DND-41 (cell line): ENCODE results near the gene LCORL.

ENCODE experiments used
- ATAC-seq: fragments of 200-7000 bp; cut with Tn5 transposase; 3 replicates; pipeline ENCODE4 v1.9.1; 2021; ENCODE audit warnings: low read depth; ENCODE audit not compliant: insufficient read depth
- DNase-seq: peaks from one replicate; pipeline ENCODE4 v3.0.0-alpha.2; 2020
- H2AFZ ChIP-seq: 2 replicates; pipeline ENCODE4 v1.6.0; 2012; ENCODE audit warnings: low read depth, low read length
- H3K27ac ChIP-seq: 2 replicates; pipeline ENCODE4 v1.5.1; 2012; ENCODE audit warnings: low read length, inconsistent platforms
- H3K27me3 ChIP-seq: fragments of 200-600 bp; sonication (generic); 2 replicates; pipeline ENCODE4 v1.6.0; 2012; ENCODE audit warnings: low read length, mild to moderate bottlenecking, inconsistent platforms; ENCODE audit not compliant: insufficient read depth, poor library complexity
- H3K36me3 ChIP-seq: 2 replicates; pipeline ENCODE4 v1.5.1; 2012; ENCODE audit warnings: low read length, inconsistent platforms; ENCODE audit not compliant: insufficient read depth
- H3K4me1 ChIP-seq: 2 replicates; pipeline ENCODE4 v1.5.1; 2012; ENCODE audit warnings: mild to moderate bottlenecking, low read length; ENCODE audit not compliant: insufficient read depth
- H3K4me2 ChIP-seq: 2 replicates; pipeline ENCODE4 v1.6.0; 2012; ENCODE audit warnings: mild to moderate bottlenecking, moderate library complexity, low read length, inconsistent platforms; ENCODE audit not compliant: insufficient read depth
- H3K4me3 ChIP-seq, 2 experiments: fragments of 200-600 bp in 1 of 2; shearing (Covaris generic) in 1 of 2; 2 replicates each; pipeline ENCODE4 v1.5.1; 2012 to 2016; ENCODE audit warnings: inconsistent platforms in 2 of 2, low read length in 2 of 2, mild to moderate bottlenecking in 2 of 2, low read depth in 1 of 2, moderate library complexity in 1 of 2
- H3K79me2 ChIP-seq: 2 replicates; pipeline ENCODE4 v1.6.0; 2012; ENCODE audit warnings: low read length, inconsistent platforms; ENCODE audit not compliant: insufficient read depth
- H3K9ac ChIP-seq: 2 replicates; pipeline ENCODE4 v1.6.0; 2012; ENCODE audit warnings: low read depth, mild to moderate bottlenecking, inconsistent platforms, low read length, moderate library complexity
- H3K9me3 ChIP-seq: 2 replicates; pipeline ENCODE4 v1.5.1; 2012; ENCODE audit warnings: low read length, moderate library complexity, mild to moderate bottlenecking, inconsistent platforms; ENCODE audit not compliant: insufficient read depth, severe bottlenecking
- H4K20me1 ChIP-seq: 2 replicates; pipeline ENCODE4 v1.6.0; 2012; ENCODE audit warnings: low read length; ENCODE audit not compliant: insufficient read depth
- CTCF ChIP-seq: IDR thresholded peaks from 2 replicates; pipeline ENCODE4 v1.5.1; 2012; ENCODE audit warnings: borderline replicate concordance, low read length, moderate library complexity, mild to moderate bottlenecking; ENCODE audit not compliant: poor library complexity, severe bottlenecking; ENCODE audit errors: extremely low read depth
- EZH2 ChIP-seq: IDR thresholded peaks from 3 replicates; pipeline ENCODE4 v1.6.1; 2012; ENCODE audit warnings: borderline replicate concordance, low read depth, mild to moderate bottlenecking, moderate library complexity, low read length, inconsistent platforms; ENCODE audit not compliant: severe bottlenecking

Gene LCORL

GRCh38 chr4:18063079-18063478, 41.5 kb upstream of the LCORL start:
- H3K36me3 ChIP-seq, result no peaks in the 10 kb centered on the region
- H2AFZ ChIP-seq, result no peak overlapping the region
- no peaks in the 10 kb centered on the region for H3K79me2 ChIP-seq
- ATAC-seq (no peak), DNase-seq (no peak)
- no peaks in the 10 kb centered on the region for H4K20me1 ChIP-seq
- no peak overlapping the region for H3K4me2 ChIP-seq
- no peaks in the 10 kb centered on the region for H3K9me3 ChIP-seq
- H3K27ac ChIP-seq, result no peak overlapping the region
- H3K9ac ChIP-seq, result no peak overlapping the region
- H3K4me3 ChIP-seq, result no peak overlapping the region
- peaks cover 4% of the 10 kb centered on the region for H3K27me3 ChIP-seq
- TF ChIP-seq CTCF (no peak), EZH2 (no peak)
- H3K4me1 ChIP-seq, result no peaks in the 10 kb centered on the region

- Histone ChIP-seq H3K4me1 (peaks cover 11% of the 10 kb centered on the region; the same call in 1 of the 2 replicates), H3K9me3 (no peaks in the 10 kb centered on the region), H3K4me3 (no peak overlapping the region), H3K27me3 (peaks cover 26% of the 10 kb centered on the region), H3K4me2 (no peak overlapping the region), H3K9ac (no peak overlapping the region), H3K27ac (no peak overlapping the region), H3K36me3 (no peaks in the 10 kb centered on the region), H2AFZ (no peak overlapping the region), H3K79me2 (no peaks in the 10 kb centered on the region), H4K20me1 (peaks cover 2% of the 10 kb centered on the region; the same call in 1 of the 2 replicates)
- DNase-seq, result no peak
- ATAC-seq, result no peak; the same call in 2 of the 3 replicates
- no peak for TF ChIP-seq EZH2
- TF ChIP-seq CTCF, result no peak
Measured at GRCh38 chr4:18057821-18058533, 36.4 kb upstream of the LCORL start.

- no peaks in the 10 kb centered on the region for H3K36me3 ChIP-seq
- H3K4me1 ChIP-seq, result peaks cover 11% of the 10 kb centered on the region; the same call in 1 of the 2 replicates
- H3K79me2 ChIP-seq, result no peaks in the 10 kb centered on the region
- peaks cover 2% of the 10 kb centered on the region; the same call in 1 of the 2 replicates for H4K20me1 ChIP-seq
- TF ChIP-seq EZH2 (no peak), CTCF (no peak)
- no peak overlapping the region for H3K4me3 ChIP-seq
- ATAC-seq, result peak; percentile 50; the same call in 2 of the 3 replicates
- H3K27me3 ChIP-seq, result peaks cover 26% of the 10 kb centered on the region
- no peak overlapping the region for H3K4me2 ChIP-seq
- no peak overlapping the region for H3K27ac ChIP-seq
- H2AFZ ChIP-seq, result no peak overlapping the region
- H3K9me3 ChIP-seq, result no peaks in the 10 kb centered on the region
- DNase-seq, result no peak
- H3K9ac ChIP-seq, result no peak overlapping the region
Measured at GRCh38 chr4:18056030-18056429, 34.5 kb upstream of the LCORL start.
